Left ventricle myocardium inferior (tissue), 1 donor: ENCODE measurements around the gene ATG16L1. TPM values are rescaled to one million over a fixed set of nuclear protein-coding genes. Genes with fewer than 3 reads are reported as not detected.

Source experiments
- DNase-seq: peaks from one replicate; pipeline ENCODE4 v3.0.0-alpha.2; 2020
- H3K27ac ChIP-seq: fragments of 200-600 bp; replicated peaks from 2 replicates; pipeline ENCODE4 v1.8.0; 2021
- H3K27me3 ChIP-seq: fragments of 200-600 bp; 2 replicates; pipeline ENCODE4 v1.8.0; 2021; ENCODE audit warnings: low read depth
- H3K36me3 ChIP-seq: fragments of 200-600 bp; 2 replicates; pipeline ENCODE4 v1.8.0; 2021
- H3K4me1 ChIP-seq: fragments of 200-600 bp; 2 replicates; pipeline ENCODE4 v1.8.0; 2021
- H3K4me3 ChIP-seq: fragments of 200-600 bp; 2 replicates; pipeline ENCODE4 v1.8.0; 2021; ENCODE audit warnings: mild to moderate bottlenecking, moderate library complexity
- H3K9me3 ChIP-seq: fragments of 200-600 bp; replicated peaks from 2 replicates; pipeline ENCODE4 v1.8.0; 2021
- intact Hi-C: fragments of 100-400 bp; cut with micrococcal nuclease; formaldehyde crosslinking; loops from one replicate; pipeline ENCODE4 v1.11.0; 2022
- total RNA-seq: library from RNA; stranded (reverse); fragmentation: NEBNext Ultra II Directional; extraction: Animal tissue kit (Norgen Biotek cat#: 25700); gene quantifications from one replicate; pipeline ENCODE4 v1.2.1, GENCODE V29; 2021
- TF ChIP-seq, protein P1 (sequence below): fragments of 200-600 bp; IDR thresholded peaks from 2 replicates; pipeline ENCODE4 v1.8.0; 2021; ENCODE audit warnings: antibody characterized with exemption, mild to moderate bottlenecking, borderline replicate concordance
- donor health status: DM: no; HTN: yes; CAD: no; lungs with severe emphysema.

ATG16L1 gene
- total RNA-seq, 1 donor from 2014 or later, result 18.6 TPM

DNA sequence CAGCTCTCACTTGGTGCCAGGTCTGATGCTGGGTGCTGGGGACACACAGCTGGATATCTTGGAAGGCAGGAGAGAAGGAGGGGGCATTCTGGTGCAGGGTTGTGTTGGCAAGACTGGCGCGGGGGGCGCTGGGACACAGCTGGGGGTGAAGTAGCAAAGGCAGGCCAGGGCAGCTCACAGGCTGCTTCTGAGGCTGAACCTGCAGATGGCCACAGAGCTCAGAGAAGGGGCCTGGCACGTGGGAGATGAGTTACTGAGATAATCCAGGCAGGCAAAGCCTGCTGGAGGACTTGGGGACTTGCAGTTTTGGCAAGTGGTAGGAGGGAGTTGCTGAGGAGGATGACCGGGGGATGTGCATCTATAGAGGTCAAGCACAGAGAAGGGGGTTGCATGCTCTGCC, 86.6 kb downstream of the ATG16L1 start:
- Histone ChIP-seq H3K4me3 (no peak overlapping the region), H3K36me3 (no peaks in the 10 kb centered on the region), H3K27me3 (peaks cover 15% of the 10 kb centered on the region), H3K4me1 (no peaks in the 10 kb centered on the region), H3K27ac (no peak overlapping the region), H3K9me3 (peaks cover 6% of the 10 kb centered on the region)
- intact Hi-C loops, result no loop called here
- TF ChIP-seq, protein P1, sequence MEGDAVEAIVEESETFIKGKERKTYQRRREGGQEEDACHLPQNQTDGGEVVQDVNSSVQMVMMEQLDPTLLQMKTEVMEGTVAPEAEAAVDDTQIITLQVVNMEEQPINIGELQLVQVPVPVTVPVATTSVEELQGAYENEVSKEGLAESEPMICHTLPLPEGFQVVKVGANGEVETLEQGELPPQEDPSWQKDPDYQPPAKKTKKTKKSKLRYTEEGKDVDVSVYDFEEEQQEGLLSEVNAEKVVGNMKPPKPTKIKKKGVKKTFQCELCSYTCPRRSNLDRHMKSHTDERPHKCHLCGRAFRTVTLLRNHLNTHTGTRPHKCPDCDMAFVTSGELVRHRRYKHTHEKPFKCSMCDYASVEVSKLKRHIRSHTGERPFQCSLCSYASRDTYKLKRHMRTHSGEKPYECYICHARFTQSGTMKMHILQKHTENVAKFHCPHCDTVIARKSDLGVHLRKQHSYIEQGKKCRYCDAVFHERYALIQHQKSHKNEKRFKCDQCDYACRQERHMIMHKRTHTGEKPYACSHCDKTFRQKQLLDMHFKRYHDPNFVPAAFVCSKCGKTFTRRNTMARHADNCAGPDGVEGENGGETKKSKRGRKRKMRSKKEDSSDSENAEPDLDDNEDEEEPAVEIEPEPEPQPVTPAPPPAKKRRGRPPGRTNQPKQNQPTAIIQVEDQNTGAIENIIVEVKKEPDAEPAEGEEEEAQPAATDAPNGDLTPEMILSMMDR, result no peak
- no peak for DNase-seq

DNA sequence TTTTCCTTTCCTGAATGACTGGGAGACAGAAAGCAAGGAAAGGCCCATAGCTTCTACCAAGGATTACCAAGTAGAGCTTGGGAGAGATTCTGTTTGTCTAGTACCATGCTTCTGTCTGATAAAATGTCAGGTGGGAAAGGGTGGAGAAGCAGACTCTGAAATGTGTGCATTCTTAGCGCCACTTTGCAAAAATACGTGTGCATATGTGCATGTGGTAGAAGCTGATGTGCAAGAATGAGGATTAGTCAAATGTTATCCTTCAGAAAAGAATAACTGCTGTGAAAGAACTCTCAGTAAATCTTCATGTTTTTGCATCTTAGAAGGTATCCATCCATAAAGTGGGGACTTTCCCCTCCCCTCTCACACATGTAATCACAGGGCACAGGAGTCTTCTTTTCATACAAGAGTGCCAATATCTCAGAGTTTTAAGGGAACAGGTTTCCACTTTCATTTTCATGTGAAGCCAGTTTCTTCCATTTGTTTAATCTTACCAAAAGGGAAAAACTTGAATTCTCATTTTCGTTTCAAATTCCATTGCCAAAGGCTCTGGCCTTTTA, 87.4 kb downstream of the ATG16L1 start:
- no peaks in the 10 kb centered on the region for H3K36me3 ChIP-seq
- peaks cover 15% of the 10 kb centered on the region for H3K27me3 ChIP-seq
- H3K27ac ChIP-seq, result no peak overlapping the region
- H3K9me3 ChIP-seq, result peaks cover 6% of the 10 kb centered on the region
- intact Hi-C loops, result no loop called here
- H3K4me1 ChIP-seq, result no peaks in the 10 kb centered on the region
- TF ChIP-seq, protein P1, result no peak
- no peak for DNase-seq
- H3K4me3 ChIP-seq, result no peak overlapping the region

DNA sequence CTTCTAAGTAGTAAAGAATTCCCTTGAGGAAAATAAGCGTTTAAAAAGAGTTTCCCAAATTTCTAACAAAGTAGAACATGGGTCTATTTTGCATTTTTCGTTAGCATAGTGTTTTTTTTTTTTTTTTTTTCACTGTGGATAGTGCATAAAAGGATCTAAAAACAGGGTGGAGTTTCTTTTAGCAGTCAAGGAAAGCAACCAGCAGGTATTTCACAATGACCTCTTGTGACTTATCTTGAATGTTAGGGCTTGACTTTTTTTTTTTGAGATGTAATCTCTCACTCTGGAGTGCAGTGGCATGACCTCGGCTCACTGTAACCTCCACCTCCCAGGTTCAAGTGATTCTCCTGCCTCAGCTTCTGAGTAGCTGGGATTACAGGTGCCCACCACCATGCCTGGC, 88.0 kb downstream of the ATG16L1 start:
- Histone ChIP-seq H3K4me1 (no peaks in the 10 kb centered on the region), H3K4me3 (no peak overlapping the region), H3K27ac (no peak overlapping the region), H3K9me3 (peaks cover 6% of the 10 kb centered on the region), H3K36me3 (no peaks in the 10 kb centered on the region), H3K27me3 (peaks cover 15% of the 10 kb centered on the region)
- intact Hi-C loops, result no loop called here
- TF ChIP-seq, protein P1, result no peak
- DNase-seq, result no peak

DNA sequence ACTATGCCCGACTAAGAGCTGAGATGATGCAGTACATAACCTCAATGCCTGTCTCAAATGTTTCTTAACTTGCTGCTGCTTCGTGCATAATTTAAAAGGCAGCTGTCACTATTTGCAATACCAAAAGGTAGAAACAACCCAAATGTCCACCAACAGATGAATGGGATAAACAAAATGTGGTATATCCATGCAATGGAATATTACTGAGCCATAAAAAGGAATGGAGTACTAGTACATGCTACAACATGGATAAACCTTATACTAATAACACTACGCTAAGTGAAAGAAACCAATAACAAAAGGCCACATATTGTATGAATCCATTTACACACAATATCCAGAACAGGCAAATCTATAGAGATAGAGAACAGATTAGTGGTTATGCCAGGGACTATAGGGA, 89.8 kb downstream of the ATG16L1 start:
- no peaks in the 10 kb centered on the region for H3K36me3 ChIP-seq
- no peak overlapping the region for H3K27ac ChIP-seq
- H3K4me1 ChIP-seq, result no peaks in the 10 kb centered on the region
- H3K4me3 ChIP-seq, result no peak overlapping the region
- TF ChIP-seq, protein P1, result no peak
- no peak for DNase-seq
- H3K27me3 ChIP-seq, result peaks cover 15% of the 10 kb centered on the region
- intact Hi-C loops, result no loop called here
- H3K9me3 ChIP-seq, result peaks cover 6% of the 10 kb centered on the region

DNA sequence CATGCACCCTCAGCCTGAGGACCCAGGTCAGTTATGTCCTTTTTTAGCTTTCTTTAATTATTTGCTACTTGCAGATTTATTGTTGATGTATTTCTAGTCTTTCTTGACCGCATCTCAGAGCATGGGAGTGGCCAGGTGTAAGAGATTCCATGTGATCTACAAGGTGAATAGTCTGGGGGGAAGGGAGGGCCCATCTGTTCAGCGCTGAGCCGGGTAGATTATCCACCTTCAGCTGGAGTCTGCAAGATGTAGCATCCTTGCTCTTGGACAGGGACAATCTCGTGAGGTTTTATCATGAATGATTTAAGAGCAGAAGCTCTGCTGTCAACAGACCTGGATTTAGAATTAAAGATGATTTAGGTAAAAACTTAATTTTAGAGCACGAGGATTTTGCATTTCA, 90.8 kb downstream of the ATG16L1 start:
- no peaks in the 10 kb centered on the region for H3K4me1 ChIP-seq
- peaks cover 15% of the 10 kb centered on the region for H3K27me3 ChIP-seq
- H3K9me3 ChIP-seq, result peaks cover 6% of the 10 kb centered on the region
- no peak overlapping the region for H3K4me3 ChIP-seq
- no peak for DNase-seq
- TF ChIP-seq, protein P1, result no peak
- no peaks in the 10 kb centered on the region for H3K36me3 ChIP-seq
- intact Hi-C loops, result no loop called here
- H3K27ac ChIP-seq, result no peak overlapping the region
